Cardiac muscle cell (in vitro differentiated cells and primary cell): ENCODE measurements around the gene CNTNAP2. TPM values are rescaled to one million over a fixed set of nuclear protein-coding genes. Genes with fewer than 3 reads are reported as not detected.

ENCODE experiments used
- DNase-seq, 2 donors: peaks; one replicate each; pipeline versions ENCODE4 v3.0.0 to v3.0.0-alpha.2; 2010 to 2017; ENCODE audit warnings: low read depth in 1 of 2, low spot score in 1 of 2
- H3K27ac ChIP-seq: fragments of 200-600 bp; sonication (generic); 2 replicates; pipeline ENCODE4 v1.5.1; 2016
- H3K27me3 ChIP-seq: fragments of 200-600 bp; sonication (generic); 2 replicates; pipeline ENCODE4 v1.6.0; 2016; ENCODE audit warnings: control low read depth
- H3K36me3 ChIP-seq: fragments of 200-600 bp; sonication (generic); 2 replicates; pipeline ENCODE4 v1.5.1; 2016; ENCODE audit warnings: control low read depth
- H3K4me1 ChIP-seq: fragments of 200-600 bp; sonication (generic); 2 replicates; pipeline ENCODE4 v1.8.1; 2017; ENCODE audit warnings: low read depth, mild to moderate bottlenecking, mixed run types
- H3K4me3 ChIP-seq: fragments of 200-600 bp; sonication (generic); 2 replicates; pipeline ENCODE4 v1.5.1; 2016; ENCODE audit warnings: mild to moderate bottlenecking
- H3K9me3 ChIP-seq: fragments of 200-600 bp; sonication (generic); 2 replicates; pipeline ENCODE4 v1.5.1; 2017; ENCODE audit warnings: low read depth, mild to moderate bottlenecking, control low read depth
- polyA plus RNA-seq: library from polyadenylated mRNA; unstranded; fragments of >200 nt; fragmentation: Nextera tagmentation; extraction: Ambion mirVana; gene quantifications from 2 replicates; pipeline ENCODE4 v1.2.1, GENCODE V29; 2016
- total RNA-seq: library from RNA; depleted of rRNA; stranded (reverse); fragments of >200 nt; gene quantifications from 2 replicates; pipeline ENCODE4 v1.2.3, GENCODE V29; 2016
- TF ChIP-seq, protein P1 (sequence below): IDR thresholded peaks from 2 replicates; pipeline ENCODE4 v1.5.1; 2012; ENCODE audit warnings: low read depth, mild to moderate bottlenecking, low read length

CNTNAP2 gene
- total and polyA plus RNA-seq, 2 experiments from 2014 or later, result 4.8 to 5.1 TPM

DNA sequence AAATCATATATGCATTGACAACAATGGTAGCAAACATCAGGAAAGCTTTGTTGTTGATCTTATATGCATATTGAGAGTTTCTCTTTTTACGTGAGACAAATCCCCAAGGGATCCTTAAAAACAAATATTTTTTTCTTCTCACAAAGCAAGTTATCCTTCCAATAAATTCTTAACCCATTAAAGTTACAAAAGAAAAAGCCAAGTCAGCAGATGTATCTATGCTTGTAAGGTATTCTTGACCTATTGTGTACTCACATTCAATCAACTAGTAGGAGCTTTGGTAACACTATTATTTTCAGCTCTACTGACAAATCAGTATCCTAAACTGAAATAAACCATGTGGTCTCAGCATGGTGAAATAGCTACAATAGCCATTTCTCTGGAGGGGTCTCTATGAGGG, 586.3 kb downstream of the CNTNAP2 start:
- no peak for DNase-seq
- no peaks in the 10 kb centered on the region for H3K4me1 ChIP-seq
- no peaks in the 10 kb centered on the region for H3K9me3 ChIP-seq
- H3K36me3 ChIP-seq, result no peaks in the 10 kb centered on the region
- H3K27ac ChIP-seq, result no peak overlapping the region
- no peaks in the 10 kb centered on the region for H3K27me3 ChIP-seq
- TF ChIP-seq, protein P1, sequence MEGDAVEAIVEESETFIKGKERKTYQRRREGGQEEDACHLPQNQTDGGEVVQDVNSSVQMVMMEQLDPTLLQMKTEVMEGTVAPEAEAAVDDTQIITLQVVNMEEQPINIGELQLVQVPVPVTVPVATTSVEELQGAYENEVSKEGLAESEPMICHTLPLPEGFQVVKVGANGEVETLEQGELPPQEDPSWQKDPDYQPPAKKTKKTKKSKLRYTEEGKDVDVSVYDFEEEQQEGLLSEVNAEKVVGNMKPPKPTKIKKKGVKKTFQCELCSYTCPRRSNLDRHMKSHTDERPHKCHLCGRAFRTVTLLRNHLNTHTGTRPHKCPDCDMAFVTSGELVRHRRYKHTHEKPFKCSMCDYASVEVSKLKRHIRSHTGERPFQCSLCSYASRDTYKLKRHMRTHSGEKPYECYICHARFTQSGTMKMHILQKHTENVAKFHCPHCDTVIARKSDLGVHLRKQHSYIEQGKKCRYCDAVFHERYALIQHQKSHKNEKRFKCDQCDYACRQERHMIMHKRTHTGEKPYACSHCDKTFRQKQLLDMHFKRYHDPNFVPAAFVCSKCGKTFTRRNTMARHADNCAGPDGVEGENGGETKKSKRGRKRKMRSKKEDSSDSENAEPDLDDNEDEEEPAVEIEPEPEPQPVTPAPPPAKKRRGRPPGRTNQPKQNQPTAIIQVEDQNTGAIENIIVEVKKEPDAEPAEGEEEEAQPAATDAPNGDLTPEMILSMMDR, result no peak
- H3K4me3 ChIP-seq, result no peak overlapping the region

DNA sequence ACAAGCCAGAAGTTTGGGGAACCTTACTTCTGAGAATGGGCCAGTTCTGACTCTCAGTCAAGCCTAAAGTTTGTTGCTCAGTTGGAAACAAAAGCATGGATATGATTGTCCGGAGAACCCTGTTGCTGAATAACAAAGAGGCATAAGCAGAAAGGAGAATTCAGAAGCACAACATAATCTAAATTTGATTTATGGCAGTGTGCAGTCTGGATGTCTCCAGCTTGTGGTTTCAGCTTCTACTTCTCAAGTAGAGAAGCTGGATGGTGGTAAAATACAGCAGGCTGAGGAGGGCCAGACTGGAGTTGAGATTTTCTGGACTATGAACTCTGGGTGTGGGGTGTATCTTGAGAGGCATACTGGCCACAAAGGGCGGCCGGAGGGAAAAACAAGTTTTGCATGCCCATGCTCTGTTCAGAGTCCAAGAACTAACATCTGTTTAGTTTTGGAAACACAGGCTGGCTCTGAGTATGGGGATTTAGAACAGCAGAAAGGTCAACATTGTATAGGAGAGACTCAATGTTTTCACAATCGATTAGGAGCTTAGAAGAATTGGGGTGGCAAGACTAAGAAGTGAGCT, 592.9 kb downstream of the CNTNAP2 start:
- Histone ChIP-seq H3K9me3 (no peaks in the 10 kb centered on the region), H3K27ac (no peak overlapping the region), H3K27me3 (no peaks in the 10 kb centered on the region), H3K36me3 (no peaks in the 10 kb centered on the region), H3K4me1 (no peaks in the 10 kb centered on the region), H3K4me3 (no peak overlapping the region)
- DNase-seq, result no peak
- TF ChIP-seq, protein P1, result no peak

- Histone ChIP-seq H3K9me3 (no peaks in the 10 kb centered on the region), H3K27me3 (no peaks in the 10 kb centered on the region), H3K36me3 (no peaks in the 10 kb centered on the region), H3K4me3 (no peak overlapping the region), H3K27ac (no peak overlapping the region), H3K4me1 (no peaks in the 10 kb centered on the region)
- TF ChIP-seq, protein P1, result no peak
- no peak for DNase-seq
Measured at GRCh38 chr7:146713205-146713604, 596.6 kb downstream of the CNTNAP2 start.

DNA sequence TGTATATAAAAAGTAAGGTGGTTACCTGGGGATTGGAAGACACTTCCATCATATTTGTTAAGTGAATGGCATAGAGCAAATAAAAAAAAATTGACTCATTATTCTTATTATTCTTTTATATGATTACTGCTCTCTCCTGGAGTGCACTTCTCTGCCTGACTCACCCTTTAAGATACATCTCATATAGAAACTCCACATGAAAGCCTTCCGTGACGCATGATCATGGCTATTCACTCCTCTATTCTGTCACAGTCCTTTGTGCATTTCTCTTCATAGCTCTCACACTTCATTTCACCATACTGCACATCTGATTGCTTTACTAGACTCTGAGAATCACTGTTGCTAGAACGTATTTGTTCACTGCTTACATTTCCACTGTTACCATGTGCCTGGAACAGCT, 597.3 kb downstream of the CNTNAP2 start:
- TF ChIP-seq, protein P1, result no peak
- H3K36me3 ChIP-seq, result no peaks in the 10 kb centered on the region

GRCh38 chr7:146720195-146720594, 603.6 kb downstream of the CNTNAP2 start:
- no peak overlapping the region for H3K27ac ChIP-seq
- no peak overlapping the region for H3K4me3 ChIP-seq
- H3K9me3 ChIP-seq, result no peaks in the 10 kb centered on the region
- TF ChIP-seq, protein P1, result no peak
- H3K27me3 ChIP-seq, result no peaks in the 10 kb centered on the region
- DNase-seq, result no peak
- no peaks in the 10 kb centered on the region for H3K4me1 ChIP-seq
- H3K36me3 ChIP-seq, result no peaks in the 10 kb centered on the region

More for the DNA sequence above, 597.3 kb downstream of the CNTNAP2 start:
- H3K4me3 ChIP-seq, result no peak overlapping the region
- no peak overlapping the region for H3K27ac ChIP-seq
- H3K9me3 ChIP-seq, result no peaks in the 10 kb centered on the region
- H3K4me1 ChIP-seq, result no peaks in the 10 kb centered on the region
- H3K27me3 ChIP-seq, result no peaks in the 10 kb centered on the region
- DNase-seq, result no peak

- Histone ChIP-seq H3K27me3 (no peaks in the 10 kb centered on the region), H3K4me1 (no peaks in the 10 kb centered on the region), H3K27ac (no peak overlapping the region), H3K36me3 (no peaks in the 10 kb centered on the region), H3K4me3 (no peak overlapping the region), H3K9me3 (no peaks in the 10 kb centered on the region)
- TF ChIP-seq, protein P1, result no peak
- no peak for DNase-seq
Measured at GRCh38 chr7:146722986-146723385, 606.4 kb downstream of the CNTNAP2 start.
